ENCODE results near the gene DNAJC1.

The DNAJC1 gene

GRCh38 chr10:21891439-21891838 is 112.1 kb downstream of the DNAJC1 start:
- Histone ChIP-seq H3K4me2 (ENCODE audit: low read depth, low read length) (no peak overlapping the region), H3K27ac (ENCODE audit: low read length) (no peak overlapping the region), H2AFZ (ENCODE audit: low read length) (no peak overlapping the region), H3K79me2 (ENCODE audit: low read length) (peaks cover 40% of the 10 kb centered on the region), H3K4me3 (ENCODE audit: low read length) (no peak overlapping the region), H3K9me2 (replicated peaks; ENCODE audit: insufficient read depth, low read length) (no peaks in the 10 kb centered on the region), H3K36me3 (replicated peaks; ENCODE audit: insufficient read depth, low read length) (no peaks in the 10 kb centered on the region; the same call in 1 of the 2 replicates), H4K20me1 (ENCODE audit: insufficient read depth, low read length) (no peaks in the 10 kb centered on the region), H3K9me3 (replicated peaks; ENCODE audit: insufficient read depth, low read length) (no peaks in the 10 kb centered on the region), H3F3A (ENCODE audit: insufficient read depth, low read length) (peaks cover 34% of the 10 kb centered on the region), H3K9ac (ENCODE audit: low read length) (no peak overlapping the region), H3K4me1 (ENCODE audit: low read length) (peaks cover 55% of the 10 kb centered on the region), H3K27me3 (replicated peaks; ENCODE audit: insufficient read depth, low read length) (no peaks in the 10 kb centered on the region)
- no peak for TF ChIP-seq EZH2 (optimal IDR thresholded peaks at IDR 0.05; ENCODE audit: low read depth, low read length)
- TF ChIP-seq EZH2phosphoT487 (IDR thresholded peaks at IDR 0.05; ENCODE audit: low read length), result no peak
- no peak for TF ChIP-seq CTCF (IDR thresholded peaks at IDR 0.05; ENCODE audit: low read length)
- no peak for DNase-seq

- H3K4me3 ChIP-seq (ENCODE audit: low read length), result peak overlapping the region; percentile 36; the same call in 1 of the 2 replicates
- peak; percentile 58 for DNase-seq
- no peaks in the 10 kb centered on the region for H3K9me2 ChIP-seq (replicated peaks; ENCODE audit: insufficient read depth, low read length)
- H3F3A ChIP-seq (ENCODE audit: insufficient read depth, low read length), result peaks cover 34% of the 10 kb centered on the region
- H3K9ac ChIP-seq (ENCODE audit: low read length), result peak overlapping the region; percentile 7; the same call in 1 of the 2 replicates
- no peaks in the 10 kb centered on the region for H4K20me1 ChIP-seq (ENCODE audit: insufficient read depth, low read length)
- H3K36me3 ChIP-seq (replicated peaks; ENCODE audit: insufficient read depth, low read length), result no peaks in the 10 kb centered on the region; the same call in 1 of the 2 replicates
- H3K4me1 ChIP-seq (ENCODE audit: low read length), result peaks cover 60% of the 10 kb centered on the region
- H3K4me2 ChIP-seq (ENCODE audit: low read depth, low read length), result peak overlapping the region; percentile 62
- no peak for TF ChIP-seq EZH2phosphoT487 (IDR thresholded peaks at IDR 0.05; ENCODE audit: low read length)
- H3K27ac ChIP-seq (ENCODE audit: low read length), result peak overlapping the region; percentile 85
- no peaks in the 10 kb centered on the region for H3K27me3 ChIP-seq (replicated peaks; ENCODE audit: insufficient read depth, low read length)
- H2AFZ ChIP-seq (ENCODE audit: low read length), result no peak overlapping the region
- no peaks in the 10 kb centered on the region for H3K9me3 ChIP-seq (replicated peaks; ENCODE audit: insufficient read depth, low read length)
- H3K79me2 ChIP-seq (ENCODE audit: low read length), result peaks cover 51% of the 10 kb centered on the region
Measured at GRCh38 chr10:21889477-21890275, 113.9 kb downstream of the DNAJC1 start.

GRCh38 chr10:21888959-21889358 is 114.6 kb downstream of the DNAJC1 start:
- no peaks in the 10 kb centered on the region for H3K27me3 ChIP-seq (replicated peaks; ENCODE audit: insufficient read depth, low read length)
- TF ChIP-seq EZH2phosphoT487 (IDR thresholded peaks at IDR 0.05; ENCODE audit: low read length) (no peak), EZH2 (optimal IDR thresholded peaks at IDR 0.05; ENCODE audit: low read depth, low read length) (no peak), CTCF (IDR thresholded peaks at IDR 0.05; ENCODE audit: low read length) (no peak)
- H3K27ac ChIP-seq (ENCODE audit: low read length), result peak overlapping the region; percentile 85
- H3K4me3 ChIP-seq (ENCODE audit: low read length), result peak overlapping the region; percentile 36; the same call in 1 of the 2 replicates
- H3K4me2 ChIP-seq (ENCODE audit: low read depth, low read length), result peak overlapping the region; percentile 62; the same call in 1 of the 2 replicates
- H3F3A ChIP-seq (ENCODE audit: insufficient read depth, low read length), result peaks cover 34% of the 10 kb centered on the region
- H3K79me2 ChIP-seq (ENCODE audit: low read length), result peaks cover 52% of the 10 kb centered on the region
- peak overlapping the region; percentile 7; the same call in 1 of the 2 replicates for H3K9ac ChIP-seq (ENCODE audit: low read length)
- no peaks in the 10 kb centered on the region for H4K20me1 ChIP-seq (ENCODE audit: insufficient read depth, low read length)
- no peaks in the 10 kb centered on the region; the same call in 1 of the 2 replicates for H3K36me3 ChIP-seq (replicated peaks; ENCODE audit: insufficient read depth, low read length)
- no peak overlapping the region for H2AFZ ChIP-seq (ENCODE audit: low read length)
- peak; percentile 93 for DNase-seq
- H3K9me3 ChIP-seq (replicated peaks; ENCODE audit: insufficient read depth, low read length), result no peaks in the 10 kb centered on the region
- peaks cover 62% of the 10 kb centered on the region for H3K4me1 ChIP-seq (ENCODE audit: low read length)
- H3K9me2 ChIP-seq (replicated peaks; ENCODE audit: insufficient read depth, low read length), result no peaks in the 10 kb centered on the region
